SK-N-SH (cell line): Measurements from ENCODE around the gene EYA3.

Source experiments
- FOXJ3 ChIP-seq: sonication (generic); formaldehyde crosslinking; IDR thresholded peaks from 2 replicates; pipeline ENCODE4 v1.5.1; 2020; ENCODE audit warnings: mild to moderate bottlenecking, missing genetic modification reagents
- RAD21 ChIP-seq: IDR thresholded peaks from 2 replicates; pipeline ENCODE4 v1.6.1; 2012; ENCODE audit warnings: mild to moderate bottlenecking, low read length
- TAF1 ChIP-seq: IDR thresholded peaks from 2 replicates; pipeline ENCODE4 v1.6.1; 2012; ENCODE audit warnings: low read depth, mild to moderate bottlenecking, low read length, moderate library complexity, borderline replicate concordance
- TCF12 ChIP-seq: IDR thresholded peaks from 2 replicates; pipeline ENCODE4 v1.4.0; 2012
- TF ChIP-seq, protein P1 (sequence below): fragments of 200-600 bp; sonication (generic); IDR thresholded peaks from 2 replicates; pipeline ENCODE4 v1.6.1; 2017; ENCODE audit warnings: antibody characterized with exemption, mild to moderate bottlenecking, moderate library complexity

DNA sequence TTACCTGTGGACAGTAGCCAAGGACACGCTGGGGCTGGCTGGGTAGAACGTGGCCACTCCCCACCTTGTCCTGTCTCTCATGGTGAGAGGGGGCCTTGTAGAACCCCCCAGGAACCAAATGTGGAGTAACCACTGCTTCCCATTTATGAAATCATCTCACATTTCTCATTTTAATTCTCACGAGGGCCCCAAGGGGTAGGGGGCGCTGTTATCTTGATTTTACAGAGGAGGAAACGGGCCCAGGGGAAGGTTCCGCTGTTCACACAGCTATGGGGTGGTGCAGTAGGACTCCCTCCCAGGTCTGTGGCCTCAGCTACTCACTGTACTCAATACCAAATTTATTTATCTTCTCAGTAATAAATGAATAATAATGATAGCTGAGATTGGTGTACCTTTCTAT lies 148.1 kb downstream of the EYA3 start:
- TF ChIP-seq, protein P1, sequence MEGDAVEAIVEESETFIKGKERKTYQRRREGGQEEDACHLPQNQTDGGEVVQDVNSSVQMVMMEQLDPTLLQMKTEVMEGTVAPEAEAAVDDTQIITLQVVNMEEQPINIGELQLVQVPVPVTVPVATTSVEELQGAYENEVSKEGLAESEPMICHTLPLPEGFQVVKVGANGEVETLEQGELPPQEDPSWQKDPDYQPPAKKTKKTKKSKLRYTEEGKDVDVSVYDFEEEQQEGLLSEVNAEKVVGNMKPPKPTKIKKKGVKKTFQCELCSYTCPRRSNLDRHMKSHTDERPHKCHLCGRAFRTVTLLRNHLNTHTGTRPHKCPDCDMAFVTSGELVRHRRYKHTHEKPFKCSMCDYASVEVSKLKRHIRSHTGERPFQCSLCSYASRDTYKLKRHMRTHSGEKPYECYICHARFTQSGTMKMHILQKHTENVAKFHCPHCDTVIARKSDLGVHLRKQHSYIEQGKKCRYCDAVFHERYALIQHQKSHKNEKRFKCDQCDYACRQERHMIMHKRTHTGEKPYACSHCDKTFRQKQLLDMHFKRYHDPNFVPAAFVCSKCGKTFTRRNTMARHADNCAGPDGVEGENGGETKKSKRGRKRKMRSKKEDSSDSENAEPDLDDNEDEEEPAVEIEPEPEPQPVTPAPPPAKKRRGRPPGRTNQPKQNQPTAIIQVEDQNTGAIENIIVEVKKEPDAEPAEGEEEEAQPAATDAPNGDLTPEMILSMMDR: peak; percentile 42
- TF ChIP-seq TCF12 (no peak), TAF1 (no peak), FOXJ3 (CRISPR knock-in tag) (no peak), RAD21 (peak; percentile 33)
